ENCODE results near the gene VAC14. TPM values are rescaled to one million over a fixed set of nuclear protein-coding genes. Genes with fewer than 3 reads are reported as not detected.

The VAC14 gene
- total RNA-seq, 1 donor from 2014 or later: 21.0 TPM

DNA sequence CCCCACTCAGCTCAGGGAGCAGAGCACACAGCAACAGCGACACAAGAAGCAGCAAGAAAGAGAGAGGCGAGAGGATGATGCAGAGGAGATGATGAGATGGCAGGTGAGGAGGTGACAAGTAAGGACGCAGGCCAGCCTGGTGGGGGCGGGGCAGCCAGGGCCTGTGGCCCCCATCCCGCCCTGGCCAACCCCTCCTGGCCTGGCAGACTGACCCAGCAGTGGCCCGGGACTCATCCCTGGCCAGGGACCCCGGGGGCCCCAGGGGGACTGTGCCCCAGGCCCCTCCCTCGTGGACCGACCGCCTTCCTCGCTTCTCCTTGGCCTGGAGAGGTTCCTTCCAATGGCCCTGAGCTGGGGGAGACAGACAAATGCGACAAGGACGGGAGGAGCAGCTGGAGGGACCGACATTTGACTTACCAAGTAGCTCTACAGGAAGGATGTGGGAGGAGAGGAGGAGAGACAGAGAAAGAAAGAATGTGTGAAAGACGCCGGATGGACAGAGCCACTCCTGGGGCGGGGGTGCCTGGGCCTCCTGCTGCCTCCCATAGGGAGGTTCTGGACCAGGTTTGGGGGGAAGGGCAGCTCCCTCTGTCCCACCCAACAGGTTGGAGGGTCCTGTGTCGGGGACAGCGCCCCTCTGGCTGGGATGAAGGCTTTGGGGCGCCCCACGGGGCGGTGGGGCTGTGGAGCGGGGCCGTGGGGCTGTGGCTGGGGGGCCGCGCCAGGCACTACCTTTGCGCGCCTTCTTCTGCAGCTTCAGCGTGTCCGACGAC, 121.9 kb downstream of the VAC14 start:
- DNase-seq: peak; percentile 9
- no peak overlapping the region for H3K4me3 ChIP-seq
- no peaks in the 10 kb centered on the region for H3K27me3 ChIP-seq (ENCODE audit: low read depth)
- TF ChIP-seq, protein P1, sequence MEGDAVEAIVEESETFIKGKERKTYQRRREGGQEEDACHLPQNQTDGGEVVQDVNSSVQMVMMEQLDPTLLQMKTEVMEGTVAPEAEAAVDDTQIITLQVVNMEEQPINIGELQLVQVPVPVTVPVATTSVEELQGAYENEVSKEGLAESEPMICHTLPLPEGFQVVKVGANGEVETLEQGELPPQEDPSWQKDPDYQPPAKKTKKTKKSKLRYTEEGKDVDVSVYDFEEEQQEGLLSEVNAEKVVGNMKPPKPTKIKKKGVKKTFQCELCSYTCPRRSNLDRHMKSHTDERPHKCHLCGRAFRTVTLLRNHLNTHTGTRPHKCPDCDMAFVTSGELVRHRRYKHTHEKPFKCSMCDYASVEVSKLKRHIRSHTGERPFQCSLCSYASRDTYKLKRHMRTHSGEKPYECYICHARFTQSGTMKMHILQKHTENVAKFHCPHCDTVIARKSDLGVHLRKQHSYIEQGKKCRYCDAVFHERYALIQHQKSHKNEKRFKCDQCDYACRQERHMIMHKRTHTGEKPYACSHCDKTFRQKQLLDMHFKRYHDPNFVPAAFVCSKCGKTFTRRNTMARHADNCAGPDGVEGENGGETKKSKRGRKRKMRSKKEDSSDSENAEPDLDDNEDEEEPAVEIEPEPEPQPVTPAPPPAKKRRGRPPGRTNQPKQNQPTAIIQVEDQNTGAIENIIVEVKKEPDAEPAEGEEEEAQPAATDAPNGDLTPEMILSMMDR (IDR thresholded peaks at IDR 0.05; ENCODE audit: borderline replicate concordance): no peak
- intact Hi-C loops (cut with micrococcal nuclease): loop anchor here (5.0 kb wide), 1 partner anchor 93 kb away; no protein-coding TSS in a partner anchor
- H3K4me1 ChIP-seq: peaks cover 87% of the 10 kb centered on the region
- H3K9me3 ChIP-seq (replicated peaks): no peaks in the 10 kb centered on the region
- peak overlapping the region; percentile 93 for H3K27ac ChIP-seq (replicated peaks)
- peaks cover 53% of the 10 kb centered on the region for H3K36me3 ChIP-seq

DNA sequence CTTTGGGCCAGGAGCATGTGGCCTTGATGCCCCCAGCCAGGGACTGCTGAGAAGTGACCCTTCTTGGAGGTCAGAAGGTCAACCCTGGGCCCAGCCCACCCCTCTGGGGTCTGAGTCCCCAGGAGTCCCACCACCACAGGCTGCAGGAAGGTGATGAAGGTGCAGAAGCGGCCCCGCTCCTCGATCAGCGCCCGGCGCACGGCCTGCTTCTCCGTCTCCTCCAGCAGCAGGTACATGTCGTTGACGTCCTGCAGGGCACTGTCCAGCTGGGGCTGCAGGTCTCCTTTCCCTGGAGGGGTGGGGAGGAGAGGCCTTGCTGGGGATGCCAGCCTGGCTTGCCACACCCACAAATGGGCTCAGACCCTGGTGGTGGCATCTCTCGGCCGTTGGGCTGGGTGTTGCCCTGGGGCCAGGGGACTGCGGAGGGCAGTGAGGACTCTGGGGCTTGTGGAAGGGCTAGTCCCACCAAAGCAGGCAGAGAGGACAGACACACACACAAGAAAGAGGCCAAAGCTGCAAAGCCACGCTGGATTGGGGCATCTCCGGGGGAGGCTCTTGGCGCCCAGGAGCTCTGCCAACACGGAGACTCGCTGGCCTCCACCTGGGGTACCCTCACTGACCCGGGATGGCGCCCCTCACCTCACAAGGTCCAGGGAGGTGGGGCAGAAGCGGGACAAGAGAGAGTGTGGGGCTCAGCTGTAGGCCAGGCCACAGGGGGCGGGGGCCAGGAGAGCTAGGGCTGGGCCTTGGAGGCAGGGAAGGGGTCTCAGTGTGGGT, 122.6 kb downstream of the VAC14 start:
- peak; percentile 13 for DNase-seq
- H3K36me3 ChIP-seq: peaks cover 57% of the 10 kb centered on the region
- H3K4me1 ChIP-seq: peaks cover 81% of the 10 kb centered on the region
- no peak overlapping the region for H3K4me3 ChIP-seq
- TF ChIP-seq, protein P1 (IDR thresholded peaks at IDR 0.05; ENCODE audit: borderline replicate concordance): no peak
- peak overlapping the region; percentile 93 for H3K27ac ChIP-seq (replicated peaks)
- H3K27me3 ChIP-seq (ENCODE audit: low read depth): no peaks in the 10 kb centered on the region
- intact Hi-C loops (cut with micrococcal nuclease): loop anchor here (5.0 kb wide), 1 partner anchor 94 kb away; no protein-coding TSS in a partner anchor
- no peaks in the 10 kb centered on the region for H3K9me3 ChIP-seq (replicated peaks)

DNA sequence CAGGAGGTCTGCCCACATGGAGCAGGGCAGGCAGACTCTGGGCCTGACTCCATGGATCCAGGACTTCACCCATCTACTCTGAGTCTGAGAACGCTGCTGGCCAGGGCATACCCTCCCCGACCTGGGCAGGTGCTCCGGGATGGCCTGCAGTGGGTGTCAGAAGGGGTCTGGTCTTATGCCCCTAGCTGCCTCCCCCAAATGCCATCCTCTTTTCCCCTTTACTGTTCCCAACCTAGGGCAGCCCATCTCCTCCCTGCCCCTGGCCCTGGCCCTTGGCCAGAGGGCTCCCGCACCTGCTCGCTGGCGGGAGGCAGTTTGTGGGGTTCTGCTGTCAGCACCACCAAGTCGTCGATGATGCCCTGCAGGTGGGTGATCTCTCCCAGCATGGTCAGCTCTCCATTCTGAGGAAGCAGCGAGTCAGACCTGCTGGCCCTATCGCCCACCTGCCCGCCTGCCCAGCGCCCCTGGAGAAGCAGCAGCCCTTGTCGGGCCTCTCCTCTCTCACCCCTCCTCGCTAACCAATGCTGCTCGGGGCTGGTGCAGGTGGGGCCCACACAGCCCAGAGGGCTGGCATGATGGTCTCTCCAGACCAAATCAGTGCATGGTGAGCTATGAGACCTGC, 123.3 kb downstream of the VAC14 start:
- H3K4me3 ChIP-seq: no peak overlapping the region
- H3K4me1 ChIP-seq: peaks cover 74% of the 10 kb centered on the region
- peaks cover 64% of the 10 kb centered on the region for H3K36me3 ChIP-seq
- peak overlapping the region; percentile 52 for H3K27ac ChIP-seq (replicated peaks)
- intact Hi-C loops (cut with micrococcal nuclease): loop anchor here (5.0 kb wide), 1 partner anchor 95 kb away; no protein-coding TSS in a partner anchor
- no peaks in the 10 kb centered on the region for H3K27me3 ChIP-seq (ENCODE audit: low read depth)
- no peak for DNase-seq
- H3K9me3 ChIP-seq (replicated peaks): no peaks in the 10 kb centered on the region
- TF ChIP-seq, protein P1 (IDR thresholded peaks at IDR 0.05; ENCODE audit: borderline replicate concordance): no peak

DNA sequence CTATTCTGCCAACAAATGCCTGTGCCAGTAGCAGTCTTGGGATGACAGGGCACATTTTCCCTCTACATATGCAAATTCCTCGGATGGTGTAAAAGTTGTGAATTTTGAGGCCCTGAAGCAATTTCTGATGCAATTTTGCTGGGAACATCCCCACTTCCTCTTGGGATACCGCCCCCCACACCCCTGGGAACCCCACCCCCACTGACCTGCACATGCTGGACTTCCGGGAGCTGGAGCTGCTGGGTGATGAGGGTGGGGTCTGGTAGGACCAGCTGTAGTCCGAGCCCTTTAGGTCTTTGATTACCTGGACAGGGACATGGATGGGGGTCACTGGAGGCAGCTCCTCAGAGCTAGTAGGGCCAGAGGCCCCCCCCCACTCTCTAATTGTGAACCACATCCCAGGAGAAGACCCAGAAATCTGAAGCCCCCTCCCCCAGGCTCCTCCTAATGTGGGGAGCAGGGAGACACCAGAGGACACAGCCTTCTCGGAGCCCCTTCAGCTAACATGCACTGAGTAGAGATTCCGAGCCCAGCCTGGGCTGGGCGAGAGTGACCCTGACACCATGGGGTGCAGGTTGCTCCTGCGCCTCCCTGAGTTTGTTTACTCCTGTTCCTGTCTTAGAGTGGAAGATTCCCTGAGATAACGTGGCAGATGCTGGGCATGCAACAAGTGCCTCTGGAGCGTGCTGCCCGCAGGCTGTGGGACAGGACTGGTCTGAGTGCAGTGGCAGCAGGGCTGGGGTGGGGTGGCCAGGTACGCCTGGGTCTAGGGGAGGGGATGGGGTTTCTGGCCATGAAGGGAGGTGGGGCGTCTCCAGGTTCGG, 124.1 kb downstream of the VAC14 start:
- H3K27ac ChIP-seq (replicated peaks): peak overlapping the region; percentile 52
- no peaks in the 10 kb centered on the region for H3K9me3 ChIP-seq (replicated peaks)
- H3K4me3 ChIP-seq: no peak overlapping the region
- H3K36me3 ChIP-seq: peaks cover 67% of the 10 kb centered on the region
- H3K27me3 ChIP-seq (ENCODE audit: low read depth): no peaks in the 10 kb centered on the region
- peaks cover 67% of the 10 kb centered on the region for H3K4me1 ChIP-seq
- intact Hi-C loops (cut with micrococcal nuclease): loop anchor here (5.0 kb wide), 1 partner anchor 95 kb away; no protein-coding TSS in a partner anchor
- TF ChIP-seq, protein P1 (IDR thresholded peaks at IDR 0.05; ENCODE audit: borderline replicate concordance): no peak
- DNase-seq: no peak
